Nephron (organoid): Measurements from ENCODE around the gene CGNL1.

ENCODE experiments used
- H3K27ac Mint-ChIP-seq, 3 experiments: 2 replicates each; pipeline ENCODE4 v1.8.0; 2020; ENCODE audit warnings: mixed read lengths in 3 of 3, mild to moderate bottlenecking in 2 of 3, moderate library complexity in 1 of 3
- H3K27me3 Mint-ChIP-seq: 2 replicates; pipeline ENCODE4 v1.8.0; 2021; ENCODE audit warnings: low read depth, mild to moderate bottlenecking, moderate library complexity, mixed read lengths
- H3K36me3 Mint-ChIP-seq: 2 replicates; pipeline ENCODE4 v1.8.0; 2020; ENCODE audit warnings: low read depth, mixed read lengths
- H3K4me1 Mint-ChIP-seq: 2 replicates; pipeline ENCODE4 v1.8.0; 2020; ENCODE audit warnings: mixed read lengths
- H3K4me3 Mint-ChIP-seq, 3 experiments: 2 replicates each; pipeline ENCODE4 v1.8.0; 2020; ENCODE audit warnings: mild to moderate bottlenecking in 3 of 3, mixed read lengths in 3 of 3, moderate library complexity in 2 of 3
- H3K9me3 Mint-ChIP-seq: 2 replicates; pipeline ENCODE4 v1.8.0; 2020; ENCODE audit warnings: mixed read lengths
- CTCF ChIP-seq, 3 experiments: fragments of 200-600 bp; sonication (generic); IDR thresholded peaks; one replicate each; pipeline ENCODE4 v1.5.0; 2021; ENCODE audit warnings: antibody characterized with exemption in 3 of 3; ENCODE audit not compliant: unreplicated experiment in 3 of 3

The CGNL1 gene

GRCh38 chr15:57562196-57562769 lies 186.0 kb downstream of the CGNL1 start:
- Mint-ChIP-seq H3K27ac (peak overlapping the region in 2 of 3 experiments; percentile 7 to 66), H3K36me3 (no peaks in the 10 kb centered on the region), H3K4me1 (peaks cover 14% of the 10 kb centered on the region), H3K9me3 (no peaks in the 10 kb centered on the region), H3K4me3 (no peak overlapping the region), H3K27me3 (peaks cover 13% of the 10 kb centered on the region)
- TF ChIP-seq CTCF (IDR thresholded peaks at IDR 0.05; ENCODE audit: unreplicated experiment in 3 of 3) = no peak

GRCh38 chr15:57563416-57563815 lies 187.1 kb downstream of the CGNL1 start:
- H3K27ac Mint-ChIP-seq = no peak overlapping the region
- TF ChIP-seq CTCF (IDR thresholded peaks at IDR 0.05; ENCODE audit: unreplicated experiment in 3 of 3) = no peak
- H3K4me1 Mint-ChIP-seq = peaks cover 14% of the 10 kb centered on the region
- no peak overlapping the region for H3K4me3 Mint-ChIP-seq
- H3K27me3 Mint-ChIP-seq = peaks cover 13% of the 10 kb centered on the region
- H3K9me3 Mint-ChIP-seq = no peaks in the 10 kb centered on the region
- H3K36me3 Mint-ChIP-seq = no peaks in the 10 kb centered on the region

GRCh38 chr15:57565311-57565710 lies 189.0 kb downstream of the CGNL1 start:
- no peak for TF ChIP-seq CTCF (IDR thresholded peaks at IDR 0.05; ENCODE audit: unreplicated experiment in 3 of 3)
- H3K9me3 Mint-ChIP-seq = no peaks in the 10 kb centered on the region
- no peak overlapping the region for H3K4me3 Mint-ChIP-seq

GRCh38 chr15:57566834-57567233 lies 190.5 kb downstream of the CGNL1 start:
- H3K4me3 Mint-ChIP-seq = no peak overlapping the region
- no peak for TF ChIP-seq CTCF (IDR thresholded peaks at IDR 0.05; ENCODE audit: unreplicated experiment in 3 of 3)
- no peak overlapping the region for H3K27ac Mint-ChIP-seq
- no peaks in the 10 kb centered on the region for H3K9me3 Mint-ChIP-seq
- peaks cover 6% of the 10 kb centered on the region for H3K27me3 Mint-ChIP-seq
- H3K4me1 Mint-ChIP-seq = no peaks in the 10 kb centered on the region
- H3K36me3 Mint-ChIP-seq = no peaks in the 10 kb centered on the region

More at GRCh38 chr15:57565311-57565710, 189.0 kb downstream of the CGNL1 start:
- Mint-ChIP-seq H3K27ac (no peak overlapping the region), H3K36me3 (no peaks in the 10 kb centered on the region), H3K27me3 (peaks cover 11% of the 10 kb centered on the region), H3K4me1 (peaks cover 8% of the 10 kb centered on the region)

- peaks cover 6% of the 10 kb centered on the region for H3K27me3 Mint-ChIP-seq
- no peak for TF ChIP-seq CTCF (IDR thresholded peaks at IDR 0.05; ENCODE audit: unreplicated experiment in 3 of 3)
- H3K4me1 Mint-ChIP-seq = no peaks in the 10 kb centered on the region
- H3K27ac Mint-ChIP-seq = peak overlapping the region; percentile 62 to 86 (median 74)
- H3K9me3 Mint-ChIP-seq = peaks cover 2% of the 10 kb centered on the region
- H3K36me3 Mint-ChIP-seq = no peaks in the 10 kb centered on the region
- H3K4me3 Mint-ChIP-seq = no peak overlapping the region
These were observed 191.6 kb downstream of the CGNL1 start for GRCh38 chr15:57567891-57568290.

GRCh38 chr15:57568299-57568698 lies 192.0 kb downstream of the CGNL1 start:
- no peak for TF ChIP-seq CTCF (IDR thresholded peaks at IDR 0.05; ENCODE audit: unreplicated experiment in 3 of 3)
- peak overlapping the region; percentile 62 to 86 (median 74) for H3K27ac Mint-ChIP-seq
- H3K4me3 Mint-ChIP-seq = no peak overlapping the region
- peaks cover 5% of the 10 kb centered on the region for H3K27me3 Mint-ChIP-seq
- H3K9me3 Mint-ChIP-seq = peaks cover 2% of the 10 kb centered on the region
- no peaks in the 10 kb centered on the region for H3K4me1 Mint-ChIP-seq
- no peaks in the 10 kb centered on the region for H3K36me3 Mint-ChIP-seq
